WERI-Rb-1 (cell line): ENCODE results near the gene HADHA.
"Not testable (repeated sequence)": the region's sequence is repeated elsewhere in the genome, so short reads cannot be mapped to it uniquely, and the experiment has no call there.

ENCODE experiments used
- DNase-seq: peaks from one replicate; pipeline ENCODE4 v3.0.0-alpha.2; 2020
- H3K27ac ChIP-seq: fragments of 250-450 bp; sonication (Bioruptor Pico); 2 replicates; pipeline ENCODE4 v1.5.1; 2020; ENCODE audit warnings: mild to moderate bottlenecking, moderate library complexity
- H3K27me3 ChIP-seq: fragments of 250-450 bp; sonication (Bioruptor Pico); 2 replicates; pipeline ENCODE4 v1.5.1; 2021; ENCODE audit warnings: mild to moderate bottlenecking, low read depth, moderate library complexity; ENCODE audit not compliant: insufficient read depth, severe bottlenecking
- H3K36me3 ChIP-seq: fragments of 250-450 bp; sonication (Bioruptor Pico); 2 replicates; pipeline ENCODE4 v1.5.1; 2020; ENCODE audit warnings: mild to moderate bottlenecking, moderate library complexity
- H3K4me3 ChIP-seq: 2 replicates; pipeline ENCODE4 v1.5.1; 2011; ENCODE audit warnings: low read depth, mild to moderate bottlenecking, control low read depth, low read length
- H3K9me3 ChIP-seq: fragments of 250-450 bp; sonication (Bioruptor Pico); 2 replicates; pipeline ENCODE4 v1.5.1; 2021; ENCODE audit warnings: mild to moderate bottlenecking, moderate library complexity; ENCODE audit not compliant: severe bottlenecking
- TF ChIP-seq, protein P1 (sequence below): IDR thresholded peaks from 2 replicates; pipeline ENCODE4 v1.5.1; 2011; ENCODE audit warnings: low read depth, mild to moderate bottlenecking, control low read depth, inconsistent platforms, low read length

HADHA gene

GRCh38 chr2:26170795-26171194, 73.6 kb downstream of the HADHA start:
- Histone ChIP-seq H3K9me3 (no peaks in the 10 kb centered on the region), H3K4me3 (no peak overlapping the region), H3K27me3 (no peaks in the 10 kb centered on the region), H3K36me3 (no peaks in the 10 kb centered on the region), H3K27ac (no peak overlapping the region)
- DNase-seq: no peak
- TF ChIP-seq, protein P1, sequence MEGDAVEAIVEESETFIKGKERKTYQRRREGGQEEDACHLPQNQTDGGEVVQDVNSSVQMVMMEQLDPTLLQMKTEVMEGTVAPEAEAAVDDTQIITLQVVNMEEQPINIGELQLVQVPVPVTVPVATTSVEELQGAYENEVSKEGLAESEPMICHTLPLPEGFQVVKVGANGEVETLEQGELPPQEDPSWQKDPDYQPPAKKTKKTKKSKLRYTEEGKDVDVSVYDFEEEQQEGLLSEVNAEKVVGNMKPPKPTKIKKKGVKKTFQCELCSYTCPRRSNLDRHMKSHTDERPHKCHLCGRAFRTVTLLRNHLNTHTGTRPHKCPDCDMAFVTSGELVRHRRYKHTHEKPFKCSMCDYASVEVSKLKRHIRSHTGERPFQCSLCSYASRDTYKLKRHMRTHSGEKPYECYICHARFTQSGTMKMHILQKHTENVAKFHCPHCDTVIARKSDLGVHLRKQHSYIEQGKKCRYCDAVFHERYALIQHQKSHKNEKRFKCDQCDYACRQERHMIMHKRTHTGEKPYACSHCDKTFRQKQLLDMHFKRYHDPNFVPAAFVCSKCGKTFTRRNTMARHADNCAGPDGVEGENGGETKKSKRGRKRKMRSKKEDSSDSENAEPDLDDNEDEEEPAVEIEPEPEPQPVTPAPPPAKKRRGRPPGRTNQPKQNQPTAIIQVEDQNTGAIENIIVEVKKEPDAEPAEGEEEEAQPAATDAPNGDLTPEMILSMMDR: no peak

DNA sequence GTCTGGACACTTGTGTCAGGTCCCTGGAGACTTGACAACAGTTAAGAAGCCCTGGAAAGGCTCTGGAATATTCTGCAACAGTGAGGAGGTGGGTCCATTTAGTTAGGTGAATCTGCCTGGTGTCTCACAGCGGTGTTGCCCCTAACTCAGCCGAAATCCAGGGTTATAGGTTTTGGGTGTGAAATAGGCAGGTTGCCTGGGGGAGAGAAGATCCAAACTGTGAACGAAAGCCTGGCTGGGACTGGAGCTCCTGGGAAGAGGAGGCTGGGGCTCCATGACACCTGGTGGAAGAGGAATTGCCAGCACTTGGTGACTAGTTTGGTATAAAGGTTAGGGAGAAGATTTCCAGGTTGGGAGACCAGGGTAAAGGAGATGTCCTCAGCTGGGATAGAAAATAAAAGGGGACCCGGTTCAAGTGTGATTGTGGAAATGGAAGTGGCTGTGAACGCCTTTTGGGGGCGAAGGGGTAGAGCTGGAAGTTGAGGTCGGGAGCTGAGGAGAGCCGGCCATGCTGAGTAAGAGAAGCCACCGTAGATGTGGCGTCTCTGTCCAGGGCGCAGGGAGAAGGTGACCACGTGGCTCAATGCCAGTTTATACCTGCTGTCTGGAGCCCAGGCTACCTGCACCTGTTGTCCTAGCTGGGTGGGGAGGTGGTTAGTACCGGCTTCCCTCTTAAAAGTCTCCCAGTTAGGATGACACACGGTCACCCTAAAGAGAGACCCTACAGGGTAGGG, 74.6 kb downstream of the HADHA start:
- no peak for DNase-seq
- Histone ChIP-seq H3K4me3 (no peak overlapping the region), H3K27me3 (no peaks in the 10 kb centered on the region), H3K36me3 (no peaks in the 10 kb centered on the region), H3K9me3 (no peaks in the 10 kb centered on the region), H3K27ac (no peak overlapping the region)
- TF ChIP-seq, protein P1: no peak

DNA sequence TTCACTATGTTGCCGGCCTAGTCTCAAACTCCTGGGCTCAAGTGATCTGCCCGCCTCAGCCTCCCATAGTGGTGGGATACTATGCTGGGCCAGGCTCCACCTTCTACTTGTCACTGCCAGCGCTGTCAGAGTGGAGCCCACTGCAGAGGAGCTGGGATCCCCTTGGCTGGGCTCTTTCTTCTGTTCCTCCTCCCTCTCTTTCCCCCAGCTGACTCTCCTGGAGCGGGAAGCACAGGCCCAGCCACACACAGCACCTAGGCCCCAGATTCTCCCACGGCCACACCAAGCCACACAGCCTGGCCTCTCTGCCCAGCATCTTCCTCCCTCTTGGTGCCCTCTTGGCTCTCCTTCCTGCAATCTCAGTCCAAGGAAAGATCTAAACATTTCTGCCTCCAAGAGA, 75.2 kb downstream of the HADHA start:
- no peak overlapping the region for H3K27ac ChIP-seq
- no peak for DNase-seq
- H3K27me3 ChIP-seq: no peaks in the 10 kb centered on the region
- TF ChIP-seq, protein P1: no peak
- H3K36me3 ChIP-seq: no peaks in the 10 kb centered on the region
- H3K4me3 ChIP-seq: no peak overlapping the region
- H3K9me3 ChIP-seq: no peaks in the 10 kb centered on the region

- no peaks in the 10 kb centered on the region for H3K36me3 ChIP-seq
- TF ChIP-seq, protein P1: no peak
- no peak overlapping the region for H3K27ac ChIP-seq
- H3K4me3 ChIP-seq: no peak overlapping the region
- DNase-seq: no peak
- no peaks in the 10 kb centered on the region for H3K9me3 ChIP-seq
- H3K27me3 ChIP-seq: no peaks in the 10 kb centered on the region
Measured at GRCh38 chr2:26168785-26169184, 75.6 kb downstream of the HADHA start.

DNA sequence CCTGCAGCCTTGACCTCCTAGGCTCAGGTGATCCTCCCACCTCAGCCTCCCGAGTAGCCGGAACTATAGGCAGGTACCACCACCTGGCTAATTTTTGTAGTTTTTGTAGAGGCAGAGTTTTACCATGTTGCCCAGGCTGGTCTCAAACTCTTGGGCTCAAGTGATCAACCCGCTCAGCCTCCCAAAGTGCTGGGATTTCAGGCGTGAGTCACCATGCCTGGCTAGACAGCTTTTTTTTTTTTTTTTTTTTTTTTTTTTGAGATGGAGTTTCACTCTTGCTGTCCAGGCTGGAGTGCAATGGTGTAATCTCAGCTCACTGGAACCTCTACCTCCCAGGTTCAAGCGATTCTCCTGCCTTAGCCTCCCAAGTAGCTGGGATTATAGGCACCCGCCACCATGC, 77.9 kb downstream of the HADHA start:
- H3K9me3 ChIP-seq, DNase-seq, H3K4me3 ChIP-seq, H3K27ac ChIP-seq, H3K27me3 ChIP-seq, H3K36me3 ChIP-seq: not testable (repeated sequence)

DNA sequence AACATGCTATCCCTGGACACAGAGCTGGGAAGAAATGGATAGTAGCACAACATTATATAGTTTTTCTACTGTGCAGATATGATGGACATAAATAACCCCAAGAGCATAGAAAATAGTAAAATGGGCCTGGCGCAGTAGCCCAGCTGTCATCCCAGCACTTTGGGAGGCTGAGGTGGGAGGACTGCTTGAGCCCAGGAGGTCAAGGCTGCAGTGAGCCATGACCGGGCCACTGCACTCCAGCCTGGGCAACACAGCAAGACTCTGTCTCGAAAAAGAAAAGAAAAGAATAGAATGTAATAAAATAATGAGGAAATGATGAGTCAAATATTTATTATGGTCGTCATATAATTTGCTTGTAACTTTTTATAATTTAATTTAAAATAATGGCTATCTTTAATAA, 79.0 kb downstream of the HADHA start:
- TF ChIP-seq, protein P1: no peak
- DNase-seq: no peak
- no peaks in the 10 kb centered on the region for H3K27me3 ChIP-seq

More for the DNA sequence above, 79.0 kb downstream of the HADHA start:
- no peaks in the 10 kb centered on the region for H3K9me3 ChIP-seq
- H3K4me3 ChIP-seq: no peak overlapping the region
- H3K27ac ChIP-seq: no peak overlapping the region
- no peaks in the 10 kb centered on the region for H3K36me3 ChIP-seq
